Dermis blood vessel endothelial cell (primary cell): ENCODE data around the gene ZNF273. TPM values are rescaled to one million over a fixed set of nuclear protein-coding genes. Genes with fewer than 3 reads are reported as not detected.
"Not testable (repeated sequence)": the region's sequence is repeated elsewhere in the genome, so short reads cannot be mapped to it uniquely, and the experiment has no call there.

Source experiments
- DNase-seq: peaks from one replicate; pipeline ENCODE4 v3.0.0; 2010
- total RNA-seq: library from RNA; depleted of rRNA; stranded (reverse); fragments of >200 nt; gene quantifications from 2 replicates; pipeline ENCODE4 v1.2.3, GENCODE V29; 2014

ZNF273 gene
- total RNA-seq, 1 donor from 2014 or later, result 10.9 TPM

GRCh38 chr7:64947252-64948000 lies 44.4 kb downstream of the ZNF273 start:
- DNase-seq, result no peak

DNA sequence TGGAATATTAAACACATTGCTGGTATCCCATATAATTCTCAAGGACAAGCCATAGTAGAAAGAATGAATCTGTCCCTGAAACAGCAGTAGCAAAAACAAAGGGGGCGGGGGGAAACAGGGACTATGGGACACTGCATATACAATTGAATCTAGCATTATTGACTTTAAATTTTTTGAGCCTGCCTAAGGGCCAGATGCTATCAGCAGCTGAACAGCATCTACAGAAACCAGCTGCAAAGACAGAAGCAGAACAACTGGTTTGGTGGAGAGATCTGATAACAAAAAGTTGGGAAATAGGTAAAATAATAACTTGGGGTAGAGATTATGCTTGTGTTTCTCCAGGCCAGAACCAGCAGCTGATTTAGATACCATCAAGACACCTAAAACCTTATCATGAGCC lies 45.7 kb downstream of the ZNF273 start:
- not testable (repeated sequence) for DNase-seq

DNA sequence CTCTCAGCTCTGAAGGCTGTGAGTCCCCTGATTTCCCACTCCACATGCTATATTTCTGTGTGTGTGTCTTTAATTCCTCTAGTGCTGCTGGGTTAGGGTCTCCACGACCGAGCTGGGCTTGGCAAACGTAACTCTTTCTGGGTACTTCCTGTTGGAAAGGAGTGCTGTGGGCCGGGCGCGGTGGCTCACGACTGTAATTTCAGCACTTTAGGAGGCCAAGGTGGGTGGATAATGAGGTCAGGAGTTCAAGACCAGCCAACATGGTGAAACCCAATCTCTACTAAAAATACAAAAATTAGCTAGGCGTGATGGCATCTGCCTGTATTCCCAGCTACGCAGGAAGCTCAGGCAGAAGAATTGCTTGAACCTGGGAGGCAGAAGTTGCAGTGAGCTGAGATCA lies 47.6 kb downstream of the ZNF273 start:
- DNase-seq, result not testable (repeated sequence)

DNA sequence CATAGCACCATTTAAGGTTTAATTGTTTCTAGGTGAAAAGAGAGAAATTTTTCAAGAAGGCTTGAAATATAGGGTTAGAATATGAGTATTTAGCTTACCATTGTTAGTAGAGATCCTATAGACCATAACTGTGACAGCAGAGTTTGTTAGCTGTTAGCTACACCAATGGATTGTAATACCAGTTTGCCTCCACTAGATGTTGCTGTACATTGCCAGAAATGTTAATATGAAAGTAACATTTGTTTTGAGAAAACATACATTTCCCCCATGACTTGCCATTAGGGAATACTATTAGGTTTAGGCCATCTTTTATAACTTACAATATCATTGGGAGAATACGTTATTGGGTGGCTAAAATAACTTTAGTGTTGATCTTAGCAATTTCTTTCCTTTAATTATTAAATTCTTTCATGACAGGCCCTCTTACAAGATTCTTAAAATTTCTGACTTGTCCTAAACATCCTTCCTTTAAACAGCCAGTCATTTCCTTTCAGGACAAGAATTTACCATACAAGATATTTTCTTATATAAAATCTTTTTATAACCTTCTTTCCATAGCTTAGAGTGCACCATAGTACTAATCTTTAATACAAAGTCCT lies 48.3 kb downstream of the ZNF273 start:
- DNase-seq, result peak; percentile 72

GRCh38 chr7:64959072-64959747 lies 56.1 kb downstream of the ZNF273 start:
- peak; percentile 37 for DNase-seq

GRCh38 chr7:64965594-64965993 lies 62.5 kb downstream of the ZNF273 start:
- DNase-seq, result no peak

DNA sequence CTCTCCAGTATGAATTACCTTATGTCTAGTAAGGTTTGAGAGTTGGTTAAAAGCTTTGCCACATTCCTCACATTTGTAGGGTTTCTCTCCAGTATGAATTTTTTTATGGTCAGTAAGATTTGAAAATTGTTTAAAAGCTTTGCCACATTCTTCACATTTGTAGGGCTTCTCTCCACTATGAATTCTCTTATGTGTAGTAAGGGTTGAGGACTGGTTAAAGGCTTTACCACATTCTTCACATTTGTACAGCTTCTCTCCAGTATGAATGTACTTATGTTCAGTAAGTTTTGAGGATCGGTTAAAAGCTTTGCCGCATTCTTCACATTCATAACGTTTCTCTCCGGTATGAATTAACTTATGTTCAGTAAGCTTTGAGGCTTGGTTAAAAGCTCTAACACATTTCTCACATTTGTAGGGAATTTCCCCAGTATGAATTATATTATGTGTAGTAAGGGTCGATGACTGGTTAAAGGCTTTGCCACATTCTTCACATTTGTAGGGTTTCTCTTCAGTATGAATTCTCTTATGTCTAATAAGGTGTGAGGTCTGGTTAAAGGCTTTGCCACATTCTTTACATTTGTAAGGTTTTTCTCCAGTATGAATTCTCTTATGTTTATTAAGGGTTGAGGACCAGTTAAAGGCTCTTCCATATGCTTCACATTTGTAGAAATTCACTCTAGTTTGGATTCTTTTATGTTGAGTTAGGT lies 75.6 kb downstream of the ZNF273 start:
- DNase-seq, result no peak

Other genes starting within 250 kb of the ZNF273 start
- 4.0 and 4.6 TPM in 2 replicates for gene ZNF107, start 237.1 kb upstream of the ZNF273 start, total RNA-seq
- 5.1 and 9.4 TPM in 2 replicates for gene ZNF138, start 108.8 kb upstream of the ZNF273 start, total RNA-seq
- gene ZNF117, start 87.8 kb downstream of the ZNF273 start, total RNA-seq, result 4.8 TPM in 2 replicates
- gene ERV3-1, start 103.4 kb downstream of the ZNF273 start, total RNA-seq, result 4.5 and 7.7 TPM in 2 replicates